Measurements from ENCODE around the gene UFD1.

DNA sequence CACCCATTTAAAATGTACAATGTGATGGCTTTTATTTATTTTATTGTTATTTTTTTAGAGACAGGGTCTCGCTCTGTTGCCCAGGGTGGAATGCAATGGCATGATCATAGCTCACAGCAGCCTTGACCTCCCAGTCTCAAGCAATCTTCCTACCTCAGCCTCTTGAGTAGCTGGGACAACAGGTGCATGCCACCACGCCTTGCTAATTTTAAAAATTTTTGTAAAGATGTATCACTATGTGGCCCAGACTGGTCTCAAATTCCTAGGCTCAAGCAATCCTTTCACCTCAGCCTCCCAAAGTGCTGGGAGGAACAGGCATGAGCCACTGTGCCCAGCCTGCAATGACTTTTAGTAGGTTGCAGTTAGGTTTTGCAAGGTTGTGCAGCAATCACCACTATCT lies 30.9 kb upstream of the UFD1 start:
- no peak for TF ChIP-seq SUZ12 (IDR thresholded peaks at IDR 0.05; ENCODE audit: extremely low read depth, insufficient read depth, insufficient read length)
- no peak for TF ChIP-seq YY1 (IDR thresholded peaks at IDR 0.05; ENCODE audit: insufficient read depth, insufficient read length)
